IPS-NIHi7 (cell line): ENCODE results near the gene SULT2B1.
"Not testable (repeated sequence)": the region's sequence is repeated elsewhere in the genome, so short reads cannot be mapped to it uniquely, and the experiment has no call there.

Source experiments
- DNase-seq: peaks from one replicate; pipeline ENCODE4 v3.0.0; 2012; ENCODE audit warnings: mixed read lengths; ENCODE audit errors: extremely low spot score

Gene SULT2B1

DNA sequence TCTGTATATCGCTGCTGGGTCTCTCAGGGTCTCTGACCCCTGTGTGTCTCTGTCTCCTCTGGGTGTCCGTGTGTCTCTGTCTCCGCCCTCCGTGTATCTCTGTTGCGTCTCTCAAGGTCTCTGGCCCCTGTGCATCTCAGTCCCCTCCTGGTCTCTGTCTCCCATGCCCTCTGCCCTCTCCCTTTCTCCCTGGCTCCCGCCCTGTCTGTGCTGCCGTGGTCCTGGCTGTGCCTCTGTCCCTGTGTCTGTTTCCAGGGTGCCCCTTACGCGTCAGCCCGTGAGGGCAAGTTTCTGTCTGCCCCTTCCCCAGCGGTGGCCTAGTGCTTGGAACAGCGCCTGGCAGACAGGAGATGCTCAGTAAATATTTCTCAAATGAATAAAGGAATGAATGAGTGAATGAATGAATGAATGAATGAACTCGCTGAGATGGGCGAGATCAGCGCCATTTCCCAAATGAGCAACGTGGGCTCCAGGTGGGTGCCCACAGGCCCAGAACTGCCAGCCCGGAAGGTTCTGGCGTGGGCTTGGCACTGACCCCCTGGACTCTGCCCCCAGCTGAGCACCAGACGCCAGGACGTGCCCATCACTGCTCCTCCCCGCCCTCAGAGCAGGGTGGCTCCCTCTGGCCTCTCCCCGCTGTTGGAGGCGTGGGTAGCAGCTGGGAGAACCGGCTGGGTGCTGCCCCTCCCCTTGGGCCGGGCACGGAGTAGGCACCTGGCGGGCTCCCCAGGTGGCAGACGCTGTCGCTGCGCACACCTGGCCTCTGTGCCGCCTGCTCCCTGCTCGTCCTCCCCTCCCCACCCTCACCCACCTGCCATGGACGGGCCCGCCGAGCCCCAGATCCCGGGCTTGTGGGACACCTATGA is at the start of gene SULT2B1:
TSS of gene SULT2B1 (plus strand) at position 736 of the 866 bp plus-strand sequence. CDS start at position 817, 81 bp downstream.
- DNase-seq: no peak

DNA sequence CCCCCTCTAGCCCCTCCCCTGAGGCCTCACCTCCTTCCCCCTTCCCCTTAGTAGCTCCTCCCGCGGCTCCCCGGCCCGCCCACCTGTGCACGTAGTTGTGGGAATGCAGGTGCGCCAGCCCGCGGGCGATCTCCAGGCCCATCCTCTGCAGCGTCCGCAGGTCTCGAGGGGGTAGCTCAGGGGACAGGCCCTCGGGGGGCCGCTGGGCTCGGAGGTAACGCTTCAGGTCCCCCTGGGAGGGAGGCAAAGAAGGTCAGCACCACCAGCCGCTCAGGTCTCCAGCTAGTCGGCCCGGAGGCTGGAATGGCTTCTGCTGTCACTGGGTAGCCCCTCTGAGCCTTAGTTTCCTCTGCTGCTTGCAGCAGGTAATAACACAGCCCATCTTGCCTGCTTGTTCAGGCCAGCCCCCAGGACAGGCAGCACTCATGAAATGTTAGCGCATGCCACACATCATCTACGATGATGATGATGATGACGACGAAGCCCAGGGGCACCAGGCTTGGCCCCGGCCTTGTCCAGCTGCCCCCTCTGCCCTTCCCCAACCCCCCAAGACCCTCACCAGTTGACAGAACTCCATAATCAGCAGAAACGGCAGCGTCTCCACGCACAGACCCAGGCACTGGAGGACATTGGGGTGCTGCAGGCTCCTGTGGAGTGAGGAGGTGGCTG is 49.5 kb upstream of the SULT2B1 start:
- no peak for DNase-seq

DNA sequence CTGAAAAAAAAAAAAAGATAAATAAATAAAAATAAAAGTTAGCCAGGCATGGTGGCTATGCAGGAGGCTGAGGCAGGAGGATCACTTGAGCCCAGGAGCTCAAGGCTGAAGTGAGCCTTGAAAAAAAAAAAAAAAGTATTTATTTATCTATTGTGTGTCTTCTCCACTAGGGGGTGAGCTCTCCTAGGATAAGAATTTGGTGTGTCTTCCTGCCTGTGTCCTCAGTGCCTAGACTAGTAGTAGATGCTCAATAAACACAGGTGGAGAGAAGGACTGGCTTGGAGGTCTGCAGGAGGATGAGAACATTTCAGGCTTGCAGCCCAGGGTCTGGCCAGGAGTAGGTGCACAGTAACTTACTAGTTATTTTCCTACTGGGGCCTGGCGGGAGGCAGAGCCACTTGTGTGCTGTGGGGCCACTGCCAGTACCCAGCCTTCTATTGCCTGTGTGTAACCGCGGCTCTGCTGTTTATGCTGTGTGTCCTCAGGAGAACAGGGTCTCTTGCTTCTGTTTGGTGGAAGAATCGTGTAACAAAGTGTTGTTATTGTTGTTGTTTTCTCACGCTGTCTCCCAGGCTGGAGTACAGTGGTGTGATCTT is 45.7 kb upstream of the SULT2B1 start:
- DNase-seq: no peak

GRCh38 chr19:48507911-48508439 is 44.0 kb upstream of the SULT2B1 start:
- no peak for DNase-seq

GRCh38 chr19:48508729-48509411 is 43.1 kb upstream of the SULT2B1 start:
- no peak for DNase-seq

DNA sequence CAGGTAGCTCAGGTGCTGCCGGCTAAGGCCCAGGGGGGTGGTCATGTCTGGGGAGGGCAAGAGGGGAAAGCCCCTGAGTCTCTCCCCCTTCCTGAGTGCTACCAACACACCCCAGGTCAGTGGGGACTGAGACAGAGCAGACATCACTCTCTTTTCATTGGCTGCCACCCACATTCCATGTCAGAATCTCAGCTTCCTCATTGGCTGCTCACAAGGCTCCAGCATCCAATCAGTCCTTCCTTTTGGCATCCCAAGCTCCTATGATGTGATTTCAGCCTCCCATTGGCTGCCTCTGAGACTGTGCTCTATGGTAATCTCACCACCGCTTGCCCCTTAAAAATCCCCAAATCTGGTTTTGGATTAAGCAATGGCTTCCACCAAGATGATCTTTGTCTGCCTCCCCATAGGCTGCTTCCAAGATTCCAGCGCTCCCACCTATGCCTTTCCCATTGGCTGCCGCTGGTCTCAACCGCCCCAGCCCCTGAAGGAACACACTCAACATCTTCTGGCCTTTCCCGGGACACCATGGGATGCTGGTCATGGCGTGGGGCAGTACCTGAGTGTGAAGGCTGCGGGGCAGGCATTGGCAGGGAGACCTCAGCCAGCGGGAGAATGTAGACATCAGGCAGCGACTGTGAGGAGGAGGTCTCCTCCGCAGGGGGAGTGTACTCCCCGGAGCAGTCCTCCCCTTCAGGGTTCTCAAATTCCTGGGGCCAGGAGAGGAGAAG is 42.3 kb upstream of the SULT2B1 start:
- DNase-seq: peak; percentile 53

DNA sequence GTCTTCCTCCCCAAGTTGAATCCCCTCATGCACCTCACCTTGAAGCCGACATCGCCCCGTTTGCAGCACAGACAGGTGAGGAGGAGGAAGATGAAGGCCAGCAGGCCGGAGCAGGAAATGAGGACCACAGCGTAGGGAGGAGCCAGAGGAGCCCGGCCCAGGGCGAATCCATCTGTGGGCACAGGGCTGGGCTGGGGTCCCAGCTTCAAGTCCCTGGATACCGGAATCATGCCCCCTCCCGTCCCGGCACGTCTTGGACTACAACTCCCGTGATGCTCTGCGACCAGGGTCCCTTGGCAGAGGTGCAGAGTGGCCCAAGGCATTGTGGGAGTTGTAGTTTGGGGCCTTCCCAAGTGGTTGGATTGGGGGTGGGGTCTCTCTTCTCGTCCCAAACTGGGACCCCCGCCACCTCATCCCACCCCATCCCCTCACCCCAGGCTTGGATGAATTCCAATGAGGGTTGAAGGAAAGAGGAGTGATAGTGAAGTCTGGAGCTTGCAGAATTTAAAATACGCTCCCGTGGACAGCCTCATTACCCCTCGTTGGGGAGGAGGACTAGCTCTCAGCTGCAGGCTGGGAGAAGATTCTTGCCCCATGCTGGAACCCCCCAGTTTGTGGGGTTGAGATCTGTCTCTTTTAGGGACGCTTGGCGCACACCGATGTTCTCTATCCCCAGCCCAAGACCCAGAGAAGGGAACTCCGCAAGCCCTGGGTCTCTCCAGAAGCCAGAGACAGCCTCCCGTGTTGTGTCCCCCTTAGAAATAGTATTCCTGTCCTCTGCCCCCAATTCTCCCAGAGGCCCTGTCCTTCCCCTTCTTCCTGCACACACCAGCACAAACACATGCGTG is 41.3 kb upstream of the SULT2B1 start:
- DNase-seq: peak; percentile 71

- DNase-seq: no peak
Observed at GRCh38 chr19:48511321-48511731, 40.6 kb upstream of the SULT2B1 start.

DNA sequence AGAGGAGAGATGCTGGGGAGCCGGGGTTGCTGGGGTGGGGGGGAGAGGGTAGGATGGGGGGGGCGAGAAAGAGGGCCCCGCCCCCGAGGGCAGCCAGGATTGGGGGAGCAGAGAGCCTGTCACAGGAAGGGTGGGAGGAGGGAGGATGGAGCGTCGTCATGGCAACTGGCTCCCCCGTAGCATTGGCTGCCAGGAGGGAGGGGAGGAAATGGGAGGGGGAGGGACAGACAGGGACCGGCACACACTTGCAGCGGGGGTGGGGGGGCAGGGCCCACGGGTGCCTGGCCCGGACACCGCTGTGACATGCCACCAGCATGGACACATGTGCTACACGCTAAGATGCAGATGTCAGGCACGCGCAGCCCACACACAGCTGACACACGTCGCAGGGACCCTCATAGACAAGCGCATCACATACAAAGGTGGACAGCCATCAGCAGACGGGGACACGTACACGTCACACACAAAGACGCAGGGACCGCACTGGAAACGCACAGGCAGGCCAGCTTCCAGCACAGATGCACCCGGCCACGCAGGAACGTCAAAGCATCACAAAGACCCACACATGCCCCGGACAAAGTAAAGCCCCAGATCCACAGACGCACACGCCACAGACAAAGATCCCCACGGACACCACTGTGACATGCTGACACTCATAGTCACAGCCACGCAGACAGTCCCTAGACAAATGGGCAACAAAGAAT is 40.0 kb upstream of the SULT2B1 start, which contains the start of gene LMTK3:
TSS of gene LMTK3 (minus strand) at position 36 of the 704 bp plus-strand sequence. CDS start 259 bp downstream, outside the sequence.
- DNase-seq: peak; percentile 74

- no peak for DNase-seq
Observed at GRCh38 chr19:48512504-48513288, 39.3 kb upstream of the SULT2B1 start.

- DNase-seq: peak; percentile 88
Observed at GRCh38 chr19:48513289-48514122, 38.5 kb upstream of the SULT2B1 start.

DNA sequence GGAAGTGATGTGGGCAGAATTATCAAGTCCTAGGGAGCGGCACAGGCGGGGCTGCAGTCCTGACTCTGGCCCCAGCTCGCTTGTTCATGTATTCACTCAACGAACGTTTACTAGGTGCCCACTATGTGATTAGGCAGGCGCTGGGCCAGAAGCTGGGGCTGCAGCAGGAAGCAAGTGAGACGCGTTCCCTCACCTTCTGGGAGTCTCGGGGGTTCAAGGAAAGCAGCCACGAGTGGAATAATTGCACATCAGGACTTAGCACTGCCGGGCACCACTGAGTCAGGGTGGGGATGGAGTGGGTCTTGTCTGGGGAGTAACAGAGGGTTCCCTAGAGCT is 37.9 kb upstream of the SULT2B1 start:
- DNase-seq: no peak

DNA sequence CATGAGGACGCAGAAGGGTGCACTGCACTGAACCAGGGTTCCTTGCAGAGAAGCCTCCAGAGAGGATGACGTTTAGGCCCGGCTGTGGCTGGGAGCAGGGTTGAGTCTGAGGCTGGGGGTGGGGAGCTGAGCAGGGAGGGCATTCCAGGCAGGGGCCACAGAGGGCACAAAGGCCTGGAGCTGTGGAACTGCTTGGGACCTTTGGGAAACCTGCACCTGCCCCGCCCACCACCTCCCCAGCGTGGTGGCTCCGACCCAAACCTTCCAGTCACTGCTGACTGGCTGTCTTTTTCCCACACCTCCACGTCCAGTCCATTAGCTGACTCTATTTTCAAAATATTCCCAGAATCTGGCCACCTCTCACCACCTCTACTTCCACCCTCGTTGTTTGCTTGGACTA is 35.4 kb upstream of the SULT2B1 start:
- no peak for DNase-seq

DNA sequence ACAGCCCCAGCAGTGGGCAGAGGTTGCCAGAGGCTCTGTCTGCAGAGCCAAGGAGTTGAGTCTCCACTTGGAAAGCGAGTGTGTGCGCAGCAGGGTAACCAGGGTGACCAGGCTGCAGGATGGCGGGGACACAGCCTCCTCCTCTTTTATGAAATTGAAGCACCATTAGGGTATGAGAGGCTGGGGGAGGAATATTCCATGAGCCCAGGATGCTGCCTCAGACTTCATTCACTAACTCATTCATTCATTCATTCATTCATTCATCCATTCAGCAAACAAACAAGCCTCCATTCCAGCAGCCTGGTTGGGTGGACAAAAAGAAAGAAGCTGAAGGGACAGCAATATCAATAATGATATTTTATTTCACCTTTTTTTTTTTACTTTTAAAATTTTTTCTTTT is 33.8 kb upstream of the SULT2B1 start:
- DNase-seq: no peak

- DNase-seq: not testable (repeated sequence)
Observed at GRCh38 chr19:48519426-48519825, 32.5 kb upstream of the SULT2B1 start.

DNA sequence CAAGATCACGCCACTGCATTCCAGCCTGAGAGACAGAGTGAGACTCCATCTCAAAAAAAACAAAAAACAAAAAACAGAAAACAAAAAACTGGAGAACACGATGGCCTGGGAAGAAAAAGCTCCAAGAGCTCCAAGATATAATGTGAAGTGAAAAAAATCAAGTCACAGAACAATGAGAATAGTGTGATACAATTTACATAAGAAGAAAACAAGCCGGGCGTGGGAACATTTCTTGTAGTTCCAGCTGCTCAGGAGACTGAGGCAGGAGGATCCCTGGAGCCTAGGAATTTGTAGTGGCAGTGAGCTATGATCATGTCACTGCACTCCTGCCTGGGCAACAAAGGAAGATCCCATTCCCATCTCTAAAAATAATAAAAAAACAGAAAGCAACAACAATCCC is 31.8 kb upstream of the SULT2B1 start:
- no peak for DNase-seq

- no peak for DNase-seq
Observed at GRCh38 chr19:48524221-48524620, 27.8 kb upstream of the SULT2B1 start.

DNA sequence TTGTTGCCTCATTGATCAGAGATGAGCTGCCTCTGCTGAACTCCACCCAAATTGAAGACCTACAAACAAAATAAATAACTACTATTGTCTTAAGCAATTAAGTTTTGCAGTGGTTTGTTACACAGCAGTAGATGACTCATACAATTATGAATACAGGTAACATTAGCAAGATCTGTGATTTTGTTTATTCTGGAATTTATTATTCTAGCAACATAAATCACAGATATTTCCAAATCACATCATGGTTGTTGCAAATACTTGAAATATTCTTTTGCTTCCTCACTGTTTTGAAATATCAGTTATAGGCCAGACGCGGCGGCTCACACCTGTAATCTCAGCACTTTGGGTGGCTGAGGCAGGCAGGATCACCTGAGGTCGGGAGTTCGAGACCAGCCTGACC is 27.2 kb upstream of the SULT2B1 start:
- no peak for DNase-seq
